Small intestine (tissue), 7 donors: ENCODE results near the gene DYNC1LI2. TPM values are rescaled to one million over a fixed set of nuclear protein-coding genes. Genes with fewer than 3 reads are reported as not detected.

Source experiments
- DNase-seq, 2 donors: peaks; one replicate each; pipeline versions ENCODE4 v3.0.0 to v3.0.0-alpha.2; 2013
- FAIRE-seq: peaks from 2 replicates; lab custom pipeline; 2012; peaks lifted over from hg19 to GRCh38; lab: Jason Lieb, UNC
- H3K27ac ChIP-seq, 3 donors: one replicate each; pipeline ENCODE4 v1.5.1; 2013; ENCODE audit warnings: low read length in 2 of 3, mild to moderate bottlenecking in 2 of 3, control low read depth in 1 of 3, inconsistent platforms in 1 of 3, low read depth in 1 of 3, moderate library complexity in 1 of 3
- H3K27me3 ChIP-seq, 3 donors: one replicate each; pipeline ENCODE4 v1.6.1; 2013; ENCODE audit warnings: low read length in 3 of 3, inconsistent platforms in 1 of 3; ENCODE audit not compliant: control insufficient read depth in 3 of 3, insufficient read depth in 3 of 3
- H3K36me3 ChIP-seq, 3 donors: one replicate each; pipeline ENCODE4 v1.6.1; 2013; ENCODE audit warnings: low read length in 3 of 3, inconsistent platforms in 1 of 3, low read depth in 1 of 3, mild to moderate bottlenecking in 1 of 3, moderate library complexity in 1 of 3; ENCODE audit not compliant: control insufficient read depth in 3 of 3, insufficient read depth in 2 of 3
- H3K4me1 ChIP-seq, 3 donors: one replicate each; pipeline ENCODE4 v1.6.1; 2013; ENCODE audit warnings: low read length in 2 of 3, inconsistent platforms in 1 of 3, low read depth in 1 of 3, mild to moderate bottlenecking in 1 of 3, moderate library complexity in 1 of 3; ENCODE audit not compliant: control insufficient read depth in 3 of 3, insufficient read depth in 2 of 3
- H3K4me3 ChIP-seq, 3 donors: one replicate each; pipeline ENCODE4 v1.5.1; 2013; ENCODE audit warnings: low read length in 3 of 3, control low read depth in 1 of 3, inconsistent platforms in 1 of 3, low read depth in 1 of 3, mild to moderate bottlenecking in 1 of 3, moderate library complexity in 1 of 3
- H3K9me3 ChIP-seq, 2 donors: one replicate each; pipeline ENCODE4 v1.6.1; 2013; ENCODE audit warnings: low read depth in 1 of 2, low read length in 1 of 2; ENCODE audit not compliant: control insufficient read depth in 2 of 2, insufficient read depth in 1 of 2
- WGBS, 3 donors: extraction: QIAGEN DNeasy Blood & Tissue Kit; methylation state at CpG; one replicate each; pipeline ENCODE4 v1.1.7; 2013; 5-methylcytosine and 5-hydroxymethylcytosine counted together
- polyA plus RNA-seq, 4 donors: library from polyadenylated mRNA; stranded (reverse) in 3 of 4; unstranded in 1 of 4; fragments of 200-250 nt in 3 of 4; fragments of 120-200 nt in 1 of 4; gene quantifications; one replicate each; pipeline versions ENCODE4 v1.2.1 to v1.2.3, GENCODE V29; 2013
- donor health status: healthy with polysubstance abuse.
- donor health status: control.
- donor health status: control.
- donor health status: Bipolar disorder and iron deficiency.
- donor health status: healthy.

Gene DYNC1LI2
- polyA plus RNA-seq, 4 donors: 37.8 to 92.9 (median 62.6) TPM

- WGBS, 3 donors: 76 to 87% (median 87%) methylated on average over 4 of the region's 4 CpGs
- H3K36me3 ChIP-seq: peaks cover 10 to 73% (median 24%) of the 10 kb centered on the region in 3 donors
- H3K4me1 ChIP-seq: peaks cover 2 to 12% (median 10%) of the 10 kb centered on the region in 3 donors
- H3K9me3 ChIP-seq: no peaks in the 10 kb centered on the region
- DNase-seq: no peak
- H3K27ac ChIP-seq: no peak overlapping the region
- no peak overlapping the region for H3K4me3 ChIP-seq
- FAIRE-seq: no peak
- H3K27me3 ChIP-seq: no peaks in the 10 kb centered on the region
Measured at GRCh38 chr16:66735891-66736290, 15.5 kb downstream of the DYNC1LI2 start.

GRCh38 chr16:66731101-66731500 is 20.3 kb downstream of the DYNC1LI2 start:
- FAIRE-seq (no peak), DNase-seq (no peak)
- Histone ChIP-seq H3K9me3 (no peaks in the 10 kb centered on the region), H3K27me3 (no peaks in the 10 kb centered on the region), H3K4me3 (no peak overlapping the region), H3K27ac (no peak overlapping the region), H3K36me3 (peaks cover 14 to 83% (median 30%) of the 10 kb centered on the region in 3 donors), H3K4me1 (no peaks in the 10 kb centered on the region)
- WGBS, 3 donors: 84 to 92% (median 85%) methylated on average over 7 of the region's 7 CpGs

GRCh38 chr16:66728804-66729203 is 22.6 kb downstream of the DYNC1LI2 start:
- Histone ChIP-seq H3K4me1 (no peaks in the 10 kb centered on the region), H3K36me3 (peaks cover 24 to 75% (median 40%) of the 10 kb centered on the region in 3 donors), H3K9me3 (no peaks in the 10 kb centered on the region), H3K4me3 (no peak overlapping the region), H3K27me3 (no peaks in the 10 kb centered on the region), H3K27ac (no peak overlapping the region)
- FAIRE-seq: no peak
- WGBS, 3 donors: 41 to 57% (median 49%) methylated on average over 4 of the region's 4 CpGs
- no peak for DNase-seq

GRCh38 chr16:66728117-66728787 is 23.2 kb downstream of the DYNC1LI2 start:
- H3K27ac ChIP-seq: no peak overlapping the region

GRCh38 chr16:66720766-66721165 is 30.6 kb downstream of the DYNC1LI2 start:
- Histone ChIP-seq H3K9me3 (no peaks in the 10 kb centered on the region), H3K4me3 (no peak overlapping the region), H3K27ac (no peak overlapping the region), H3K27me3 (no peaks in the 10 kb centered on the region), H3K4me1 (no peaks in the 10 kb centered on the region), H3K36me3 (peaks cover 18 to 31% (median 18%) of the 10 kb centered on the region in 3 donors)
- FAIRE-seq (no peak), DNase-seq (no peak)
- 65 to 67% (median 65%) methylated on average over 3 of the region's 3 CpGs for WGBS, 3 donors

More at GRCh38 chr16:66728117-66728787, 23.2 kb downstream of the DYNC1LI2 start:
- FAIRE-seq: no peak
- peaks cover 27 to 72% (median 38%) of the 10 kb centered on the region in 3 donors for H3K36me3 ChIP-seq
- DNase-seq: peak; percentile 55 to 65
- no peak overlapping the region for H3K4me3 ChIP-seq
- WGBS, 3 donors: 34 to 35% (median 35%) methylated on average over 3 of the region's 3 CpGs
- no peaks in the 10 kb centered on the region for H3K4me1 ChIP-seq
- no peaks in the 10 kb centered on the region for H3K27me3 ChIP-seq
- H3K9me3 ChIP-seq: no peaks in the 10 kb centered on the region

GRCh38 chr16:66719246-66719645 is 32.2 kb downstream of the DYNC1LI2 start:
- Histone ChIP-seq H3K27me3 (no peaks in the 10 kb centered on the region), H3K4me1 (peaks cover 0 to 13% (median 0%) of the 10 kb centered on the region in 3 donors), H3K36me3 (peaks cover 10 to 22% (median 10%) of the 10 kb centered on the region in 3 donors), H3K27ac (no peak overlapping the region), H3K9me3 (no peaks in the 10 kb centered on the region), H3K4me3 (no peak overlapping the region)
- no peak for FAIRE-seq
- no peak for DNase-seq
- 94 to 99% (median 96%) methylated on average over 4 of the region's 4 CpGs for WGBS, 3 donors

GRCh38 chr16:66717776-66718175 is 33.6 kb downstream of the DYNC1LI2 start:
- Histone ChIP-seq H3K27me3 (no peaks in the 10 kb centered on the region), H3K27ac (no peak overlapping the region), H3K9me3 (no peaks in the 10 kb centered on the region), H3K36me3 (peaks cover 0 to 11% (median 4%) of the 10 kb centered on the region in 3 donors), H3K4me1 (peaks cover 0 to 16% (median 0%) of the 10 kb centered on the region in 3 donors), H3K4me3 (no peak overlapping the region)
- no peak for FAIRE-seq
- 80 to 85% (median 81%) methylated on average over 4 of the region's 4 CpGs for WGBS, 3 donors
- no peak for DNase-seq

GRCh38 chr16:66717112-66717675 is 34.2 kb downstream of the DYNC1LI2 start:
- DNase-seq: peak; percentile 65

More at GRCh38 chr16:66717112-66717675, 34.2 kb downstream of the DYNC1LI2 start:
- Histone ChIP-seq H3K9me3 (peaks cover 0 to under 1% of the 10 kb centered on the region in 2 donors), H3K27me3 (no peaks in the 10 kb centered on the region), H3K27ac (no peak overlapping the region), H3K4me3 (no peak overlapping the region), H3K36me3 (peaks cover 0 to 11% (median 3%) of the 10 kb centered on the region in 3 donors), H3K4me1 (peaks cover 0 to 16% (median 0%) of the 10 kb centered on the region in 3 donors)
- 44 to 63% (median 54%) methylated on average over 12 of the region's 12 CpGs for WGBS, 3 donors
- no peak for FAIRE-seq
